GM12864 (cell line): ENCODE results near the gene LDLRAD3.

ENCODE experiments used
- DNase-seq: peaks from one replicate; pipeline ENCODE4 v3.0.0-alpha.2; 2011; ENCODE audit warnings: low read depth
- H3K4me3 ChIP-seq: 2 replicates; pipeline ENCODE4 v1.5.1; 2011; ENCODE audit warnings: mild to moderate bottlenecking, low read depth, low read length, control low read depth
- TF ChIP-seq, protein P1 (sequence below): IDR thresholded peaks from 2 replicates; pipeline ENCODE4 v1.5.1; 2011; ENCODE audit warnings: low read depth, mild to moderate bottlenecking, moderate library complexity, low read length, control low read depth, inconsistent platforms; ENCODE audit errors: missing control alignments

The LDLRAD3 gene

GRCh38 chr11:36088266-36088972 lies 144.6 kb downstream of the LDLRAD3 start:
- no peak for DNase-seq
- TF ChIP-seq, protein P1, sequence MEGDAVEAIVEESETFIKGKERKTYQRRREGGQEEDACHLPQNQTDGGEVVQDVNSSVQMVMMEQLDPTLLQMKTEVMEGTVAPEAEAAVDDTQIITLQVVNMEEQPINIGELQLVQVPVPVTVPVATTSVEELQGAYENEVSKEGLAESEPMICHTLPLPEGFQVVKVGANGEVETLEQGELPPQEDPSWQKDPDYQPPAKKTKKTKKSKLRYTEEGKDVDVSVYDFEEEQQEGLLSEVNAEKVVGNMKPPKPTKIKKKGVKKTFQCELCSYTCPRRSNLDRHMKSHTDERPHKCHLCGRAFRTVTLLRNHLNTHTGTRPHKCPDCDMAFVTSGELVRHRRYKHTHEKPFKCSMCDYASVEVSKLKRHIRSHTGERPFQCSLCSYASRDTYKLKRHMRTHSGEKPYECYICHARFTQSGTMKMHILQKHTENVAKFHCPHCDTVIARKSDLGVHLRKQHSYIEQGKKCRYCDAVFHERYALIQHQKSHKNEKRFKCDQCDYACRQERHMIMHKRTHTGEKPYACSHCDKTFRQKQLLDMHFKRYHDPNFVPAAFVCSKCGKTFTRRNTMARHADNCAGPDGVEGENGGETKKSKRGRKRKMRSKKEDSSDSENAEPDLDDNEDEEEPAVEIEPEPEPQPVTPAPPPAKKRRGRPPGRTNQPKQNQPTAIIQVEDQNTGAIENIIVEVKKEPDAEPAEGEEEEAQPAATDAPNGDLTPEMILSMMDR, result no peak
- no peak overlapping the region for H3K4me3 ChIP-seq

GRCh38 chr11:36089920-36090319 lies 146.1 kb downstream of the LDLRAD3 start:
- no peak overlapping the region for H3K4me3 ChIP-seq
- TF ChIP-seq, protein P1, result no peak
- DNase-seq, result no peak

GRCh38 chr11:36090356-36091109 lies 146.7 kb downstream of the LDLRAD3 start:
- no peak for DNase-seq

GRCh38 chr11:36091256-36091811 lies 147.5 kb downstream of the LDLRAD3 start:
- no peak overlapping the region for H3K4me3 ChIP-seq
- no peak for DNase-seq
- TF ChIP-seq, protein P1, result no peak

More at GRCh38 chr11:36090356-36091109, 146.7 kb downstream of the LDLRAD3 start:
- no peak overlapping the region for H3K4me3 ChIP-seq
- TF ChIP-seq, protein P1, result no peak

DNA sequence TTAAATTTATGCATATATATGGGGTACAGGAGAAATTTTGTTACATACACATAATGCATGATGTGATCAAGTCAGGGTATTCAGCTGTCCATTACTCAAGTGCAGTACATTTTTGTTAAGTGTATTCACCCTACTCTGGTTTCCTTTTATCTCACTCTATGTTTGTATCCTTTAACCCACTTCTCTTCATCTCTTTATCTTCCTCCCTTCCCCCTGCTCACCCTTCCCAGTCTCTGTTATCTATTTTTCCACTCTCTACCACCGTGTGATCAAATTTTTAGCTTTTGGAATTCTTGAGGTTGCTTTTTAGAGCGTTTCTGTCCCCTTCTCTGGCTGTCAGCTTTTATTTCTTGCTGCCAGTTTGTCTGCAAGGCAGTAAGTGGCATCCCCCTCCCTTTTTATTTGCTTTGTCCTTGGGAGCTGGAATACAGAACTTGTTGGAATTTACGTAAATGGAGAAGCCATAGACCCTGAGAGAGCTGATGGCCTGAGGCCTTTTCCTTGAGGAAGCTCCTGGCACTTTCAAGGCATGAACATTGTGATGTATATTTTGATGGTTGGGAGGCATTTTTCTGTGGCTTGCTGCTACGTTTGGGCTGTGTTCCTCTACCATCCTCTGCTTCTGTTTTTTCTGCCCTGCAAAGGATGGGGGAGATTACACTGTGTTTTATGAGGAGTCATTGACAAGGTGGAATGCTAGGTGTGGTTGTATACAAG lies 148.6 kb downstream of the LDLRAD3 start:
- TF ChIP-seq, protein P1, result no peak
- H3K4me3 ChIP-seq, result no peak overlapping the region
- DNase-seq, result no peak

- no peak overlapping the region for H3K4me3 ChIP-seq
- TF ChIP-seq, protein P1, result no peak
- DNase-seq, result no peak
Observed at GRCh38 chr11:36093548-36093947, 149.7 kb downstream of the LDLRAD3 start.
